Measurements from ENCODE around the gene SDR9C7.
"Not testable (repeated sequence)": the region's sequence is repeated elsewhere in the genome, so short reads cannot be mapped to it uniquely, and the experiment has no call there.

DNA sequence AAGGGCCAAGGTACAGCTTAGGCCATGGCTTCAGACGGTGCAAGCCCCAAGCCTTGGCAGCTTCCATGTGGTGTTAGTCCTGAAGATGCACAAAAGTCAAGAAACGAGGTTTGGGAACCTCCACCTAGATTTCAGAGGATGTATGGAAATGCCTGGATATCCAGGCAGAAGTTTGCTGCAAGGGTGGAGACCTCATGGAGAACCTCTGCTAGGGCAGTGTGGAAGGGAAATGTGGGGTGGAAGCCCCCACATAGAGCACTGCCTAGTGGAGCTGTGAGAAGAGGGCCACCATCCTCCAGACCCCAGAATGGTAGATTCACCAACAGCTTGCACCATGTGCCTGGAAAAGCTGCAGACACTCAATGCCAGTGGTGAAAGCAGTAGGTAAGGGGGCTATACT, 24.8 kb downstream of the SDR9C7 start:
- TF ChIP-seq, protein P1, sequence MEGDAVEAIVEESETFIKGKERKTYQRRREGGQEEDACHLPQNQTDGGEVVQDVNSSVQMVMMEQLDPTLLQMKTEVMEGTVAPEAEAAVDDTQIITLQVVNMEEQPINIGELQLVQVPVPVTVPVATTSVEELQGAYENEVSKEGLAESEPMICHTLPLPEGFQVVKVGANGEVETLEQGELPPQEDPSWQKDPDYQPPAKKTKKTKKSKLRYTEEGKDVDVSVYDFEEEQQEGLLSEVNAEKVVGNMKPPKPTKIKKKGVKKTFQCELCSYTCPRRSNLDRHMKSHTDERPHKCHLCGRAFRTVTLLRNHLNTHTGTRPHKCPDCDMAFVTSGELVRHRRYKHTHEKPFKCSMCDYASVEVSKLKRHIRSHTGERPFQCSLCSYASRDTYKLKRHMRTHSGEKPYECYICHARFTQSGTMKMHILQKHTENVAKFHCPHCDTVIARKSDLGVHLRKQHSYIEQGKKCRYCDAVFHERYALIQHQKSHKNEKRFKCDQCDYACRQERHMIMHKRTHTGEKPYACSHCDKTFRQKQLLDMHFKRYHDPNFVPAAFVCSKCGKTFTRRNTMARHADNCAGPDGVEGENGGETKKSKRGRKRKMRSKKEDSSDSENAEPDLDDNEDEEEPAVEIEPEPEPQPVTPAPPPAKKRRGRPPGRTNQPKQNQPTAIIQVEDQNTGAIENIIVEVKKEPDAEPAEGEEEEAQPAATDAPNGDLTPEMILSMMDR (IDR thresholded peaks at IDR 0.05), result not testable (repeated sequence)
- not testable (repeated sequence) for TF ChIP-seq POLR2A, EP300 (IDR thresholded peaks at IDR 0.05)
